Retinal pigment epithelial cell (primary cell): ENCODE results near the gene EFNA3.
A peak's percentile ranks its signal among the peaks of the same experiment; 100 is the strongest.

Source experiments
- DNase-seq: peaks from one replicate; pipeline ENCODE4 v3.0.0-alpha.2; 2010; ENCODE audit warnings: low read depth
- H3K4me3 ChIP-seq: 2 replicates; pipeline ENCODE4 v1.5.1; 2011; ENCODE audit warnings: mild to moderate bottlenecking, low read length, control low read depth, moderate library complexity
- TF ChIP-seq, protein P1 (sequence below): conservative IDR thresholded peaks from 2 replicates; pipeline ENCODE4 v1.5.1; 2011; ENCODE audit warnings: low read depth, low read length, control low read depth, inconsistent platforms

The EFNA3 gene

DNA sequence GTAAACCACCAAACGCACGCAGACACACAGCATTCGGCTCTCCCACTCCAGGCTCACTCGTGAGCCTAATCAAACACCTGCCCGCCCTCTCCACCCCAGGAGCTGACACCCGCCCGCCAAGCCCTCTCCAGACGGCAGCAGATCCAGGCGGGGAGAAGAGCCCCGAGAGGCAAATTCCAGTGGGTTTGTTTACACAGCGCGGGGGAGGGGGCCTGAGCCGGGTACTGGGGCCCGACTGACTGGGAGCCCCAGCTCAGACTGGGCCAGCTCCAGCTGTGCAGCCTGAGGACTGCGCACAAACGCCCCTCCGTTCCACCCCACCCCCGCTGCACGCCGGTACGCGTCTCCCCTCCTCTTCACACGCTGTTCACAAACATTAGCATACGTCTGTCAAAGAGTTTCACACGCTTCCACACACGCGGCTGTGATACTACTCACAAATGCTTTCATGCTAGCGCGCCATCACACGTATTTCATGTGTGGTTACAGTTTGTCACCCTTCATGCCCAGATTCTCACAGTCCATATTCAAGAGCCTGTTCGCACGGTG lies 48.0 kb downstream of the EFNA3 start:
- TF ChIP-seq, protein P1, sequence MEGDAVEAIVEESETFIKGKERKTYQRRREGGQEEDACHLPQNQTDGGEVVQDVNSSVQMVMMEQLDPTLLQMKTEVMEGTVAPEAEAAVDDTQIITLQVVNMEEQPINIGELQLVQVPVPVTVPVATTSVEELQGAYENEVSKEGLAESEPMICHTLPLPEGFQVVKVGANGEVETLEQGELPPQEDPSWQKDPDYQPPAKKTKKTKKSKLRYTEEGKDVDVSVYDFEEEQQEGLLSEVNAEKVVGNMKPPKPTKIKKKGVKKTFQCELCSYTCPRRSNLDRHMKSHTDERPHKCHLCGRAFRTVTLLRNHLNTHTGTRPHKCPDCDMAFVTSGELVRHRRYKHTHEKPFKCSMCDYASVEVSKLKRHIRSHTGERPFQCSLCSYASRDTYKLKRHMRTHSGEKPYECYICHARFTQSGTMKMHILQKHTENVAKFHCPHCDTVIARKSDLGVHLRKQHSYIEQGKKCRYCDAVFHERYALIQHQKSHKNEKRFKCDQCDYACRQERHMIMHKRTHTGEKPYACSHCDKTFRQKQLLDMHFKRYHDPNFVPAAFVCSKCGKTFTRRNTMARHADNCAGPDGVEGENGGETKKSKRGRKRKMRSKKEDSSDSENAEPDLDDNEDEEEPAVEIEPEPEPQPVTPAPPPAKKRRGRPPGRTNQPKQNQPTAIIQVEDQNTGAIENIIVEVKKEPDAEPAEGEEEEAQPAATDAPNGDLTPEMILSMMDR = no peak
- no peak for DNase-seq
- peak overlapping the region; percentile 46 for H3K4me3 ChIP-seq

DNA sequence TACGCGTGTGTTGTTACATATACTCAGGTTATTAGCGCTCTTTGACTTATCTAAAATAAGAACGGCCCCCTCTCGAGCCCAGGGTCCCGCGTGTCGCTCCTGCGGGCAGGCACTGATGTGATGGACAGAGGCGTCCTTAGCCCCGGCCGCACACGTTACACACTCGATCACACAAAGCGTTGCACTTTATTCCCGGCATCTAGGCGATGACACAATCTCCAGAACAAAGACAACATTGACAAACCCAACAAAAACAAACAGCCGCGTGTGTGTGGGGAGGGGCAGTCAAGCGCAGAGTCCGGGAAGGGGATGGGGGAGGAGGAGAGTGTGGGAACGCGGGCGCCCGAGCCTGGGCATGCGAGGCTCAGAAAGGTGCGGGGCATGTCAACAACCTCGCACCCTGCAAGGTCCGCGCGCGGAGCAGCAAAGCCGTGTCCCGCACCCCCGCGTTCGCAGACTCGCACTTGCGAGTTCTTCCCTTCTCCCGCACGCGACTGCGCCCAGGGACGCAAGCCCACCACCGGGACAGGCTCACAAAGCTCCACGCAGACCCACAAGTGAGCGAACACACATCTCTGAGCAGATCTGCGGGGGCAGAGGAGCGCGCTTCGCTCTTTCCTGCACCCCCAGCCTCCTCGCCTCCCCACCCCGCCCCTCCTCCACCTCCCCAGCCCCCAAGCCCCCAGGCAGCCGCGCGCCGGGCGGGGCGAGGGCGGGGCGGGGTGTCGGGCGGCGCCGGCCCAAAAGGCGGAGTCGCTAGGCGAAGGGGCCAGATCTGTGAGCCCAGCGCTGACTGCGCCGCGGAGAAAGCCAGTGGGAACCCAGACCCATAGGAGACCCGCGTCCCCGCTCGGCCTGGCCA lies 48.7 kb downstream of the EFNA3 start, which contains the start of gene EFNA1:
EFNA1 (plus strand) TSS at position 772 of the 862 bp plus-strand sequence. CDS start 102 bp downstream, outside the sequence.
- DNase-seq = no peak
- H3K4me3 ChIP-seq = peak within 1 kb of the TSS; percentile 49
- TF ChIP-seq, protein P1 = no peak

GRCh38 chr1:155127967-155128754 lies 49.5 kb downstream of the EFNA3 start:
- DNase-seq = no peak
- TF ChIP-seq, protein P1 = no peak
- H3K4me3 ChIP-seq = peak overlapping the region; percentile 49

DNA sequence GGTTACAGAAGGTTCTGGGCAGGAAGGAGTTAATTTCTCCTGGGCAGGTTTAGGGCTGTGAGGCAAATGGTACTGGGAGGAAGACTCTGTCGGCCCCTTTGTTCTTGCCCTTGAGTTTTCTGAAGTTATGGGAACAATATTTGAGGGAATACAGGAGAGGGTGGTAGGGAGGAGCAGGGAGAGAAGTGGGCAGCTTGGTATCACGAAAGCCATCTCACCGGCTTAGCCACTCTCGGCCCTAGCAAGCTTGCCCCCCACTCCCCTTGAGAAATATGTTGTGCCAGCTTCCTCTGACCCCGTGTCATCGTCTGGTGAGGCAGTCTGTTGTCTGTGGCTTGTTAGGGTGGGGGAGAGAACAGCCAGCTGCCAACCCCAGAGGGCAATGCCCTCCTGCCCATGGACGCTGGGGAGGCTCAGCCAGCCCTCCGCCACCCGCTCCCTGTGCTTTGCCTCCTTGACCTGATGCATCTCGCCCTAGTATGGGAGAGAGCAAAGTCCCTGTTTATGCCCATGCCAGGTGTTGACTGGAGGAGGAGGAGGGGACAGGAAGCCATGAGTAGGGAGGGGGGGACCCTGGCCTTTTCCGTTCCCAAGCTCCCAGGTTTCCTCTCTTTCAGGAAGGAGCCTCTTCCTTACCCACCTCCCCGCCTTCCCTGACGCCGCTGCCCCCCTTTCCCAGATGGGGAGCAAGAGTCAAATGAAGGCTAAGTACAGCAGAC lies 50.3 kb downstream of the EFNA3 start:
- TF ChIP-seq, protein P1 = no peak
- DNase-seq = no peak
- H3K4me3 ChIP-seq = peak overlapping the region; percentile 49

DNA sequence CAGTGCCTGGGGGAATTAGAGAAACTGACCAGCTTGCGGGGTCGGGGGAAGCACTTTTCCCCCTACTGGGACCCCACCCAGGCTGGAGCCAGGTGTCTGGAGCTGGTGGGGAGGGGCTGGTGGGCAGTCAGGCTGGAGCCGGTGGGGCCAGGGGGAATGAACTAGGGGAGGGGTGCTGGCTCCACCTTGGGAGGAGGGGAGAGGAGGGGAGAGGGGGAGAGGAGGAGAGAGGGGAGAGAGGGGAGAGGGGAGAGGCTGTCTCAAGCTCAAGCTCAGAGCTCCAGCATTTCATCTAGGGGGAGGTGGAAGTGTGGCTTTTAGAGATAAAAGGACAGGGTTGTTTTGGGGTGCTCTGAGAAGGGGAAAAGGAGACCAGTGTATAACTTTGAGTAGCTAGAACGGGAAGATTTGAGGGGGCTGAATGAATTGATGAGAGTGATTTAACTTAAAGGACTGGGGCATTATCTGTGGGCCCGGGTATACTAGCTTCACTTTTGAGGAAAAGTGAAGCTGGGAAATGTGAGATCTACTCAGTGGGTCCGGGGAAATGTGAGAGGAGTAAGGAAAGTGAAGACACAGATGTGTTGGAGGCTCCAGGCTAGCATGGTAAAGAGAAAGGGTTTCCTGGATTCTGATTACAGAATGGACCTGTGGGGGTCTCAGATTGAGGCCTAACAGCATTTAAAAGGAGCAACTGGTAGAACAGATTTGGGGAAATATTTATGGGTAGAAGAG lies 51.8 kb downstream of the EFNA3 start:
- no peak for DNase-seq
- H3K4me3 ChIP-seq = peak overlapping the region; percentile 20
- TF ChIP-seq, protein P1 = no peak

GRCh38 chr1:155131285-155131684 lies 52.6 kb downstream of the EFNA3 start:
- no peak overlapping the region for H3K4me3 ChIP-seq
- TF ChIP-seq, protein P1 = no peak
- no peak for DNase-seq
